D721Med (cell line): ENCODE data around the gene SHH.

Experiments
- DNase-seq: peaks from one replicate; pipeline ENCODE4 v3.0.0; 2011; ENCODE audit warnings: low spot score; ENCODE audit not compliant: insufficient read length
- FAIRE-seq: peaks from 2 replicates; lab custom pipeline; 2011; peaks lifted over from hg19 to GRCh38; lab: Jason Lieb, UNC
- TF ChIP-seq, protein P1 (sequence below): IDR thresholded peaks from 2 replicates; pipeline ENCODE4 v1.5.1; 2012; ENCODE audit warnings: mild to moderate bottlenecking, control low read depth; ENCODE audit not compliant: insufficient read depth; ENCODE audit errors: missing control alignments

The SHH gene

DNA sequence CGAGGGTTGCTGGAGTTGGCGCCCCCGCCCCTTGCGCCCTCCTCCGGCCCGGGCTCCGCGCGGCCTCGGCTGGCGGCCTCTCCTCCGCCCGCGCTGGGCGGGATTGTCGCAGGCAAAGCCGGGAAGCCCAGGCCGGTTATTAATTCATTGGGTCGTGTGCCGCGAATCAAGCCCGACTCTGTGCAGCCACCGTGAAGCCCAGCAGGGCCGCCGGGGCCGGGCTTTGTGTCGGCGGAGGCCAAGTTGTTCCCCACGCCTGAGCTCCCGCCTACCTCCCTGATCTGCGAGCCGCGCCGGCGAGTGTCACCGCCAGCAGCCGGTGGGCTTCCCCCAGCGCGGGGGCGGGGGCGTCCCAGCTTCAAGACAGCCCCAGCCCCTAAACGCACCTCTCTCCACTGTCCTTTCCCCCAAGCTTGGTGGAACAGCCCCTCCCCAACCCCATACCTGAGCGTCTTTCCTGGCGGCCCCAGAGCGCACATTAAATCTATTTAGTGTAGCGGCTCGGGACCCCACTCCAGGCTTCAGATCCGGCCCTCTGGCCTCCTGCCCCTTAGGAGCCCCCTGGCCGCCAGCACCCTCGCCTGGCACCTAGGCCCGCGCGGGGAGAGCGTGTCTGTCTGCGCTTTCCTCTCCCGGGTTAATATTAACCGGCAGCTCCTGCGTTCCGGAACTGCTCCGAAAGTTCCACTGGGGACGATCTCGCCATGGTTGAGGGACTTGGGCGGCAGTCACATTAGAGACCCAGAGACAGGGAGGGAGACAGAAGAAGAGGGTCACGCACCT lies 3.5 kb downstream of the SHH start:
- FAIRE-seq, result no peak

DNA sequence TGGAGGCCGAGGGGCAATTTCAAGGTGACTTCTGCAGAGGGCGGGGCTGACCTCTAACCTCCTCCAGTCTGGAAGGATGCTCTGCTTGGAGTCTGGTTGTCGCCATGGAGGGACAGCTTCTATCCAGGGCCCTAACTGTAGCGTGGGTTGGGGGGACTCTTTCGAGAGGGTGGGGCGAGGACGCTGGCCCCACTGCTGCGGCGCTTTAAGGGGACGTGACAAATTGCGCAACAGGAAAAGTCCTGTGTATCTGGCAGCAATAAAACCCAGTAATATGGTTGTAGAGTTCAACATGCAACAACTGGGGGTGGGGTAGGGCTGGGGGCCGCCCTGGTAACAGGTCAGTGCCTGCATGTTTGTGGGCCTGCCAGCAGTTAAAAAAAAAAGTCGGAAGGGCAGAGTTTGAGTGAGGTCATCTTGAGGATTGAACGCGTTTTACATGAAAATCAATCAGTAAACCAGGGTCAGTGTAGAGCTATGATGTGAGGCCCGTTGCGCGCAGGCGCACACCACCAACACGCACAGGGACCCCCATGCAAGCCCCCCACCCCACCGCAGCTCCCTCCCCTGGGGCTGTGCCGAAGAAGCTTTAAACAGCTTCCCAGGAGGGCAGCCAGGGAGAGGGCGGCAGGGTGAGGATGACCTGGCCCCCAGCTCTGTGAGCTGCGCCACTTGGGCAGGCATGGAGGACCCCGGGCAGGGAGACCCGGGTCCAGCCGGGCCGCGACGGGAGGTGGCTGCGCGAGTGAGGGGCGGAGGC lies 4.3 kb downstream of the SHH start:
- TF ChIP-seq, protein P1, sequence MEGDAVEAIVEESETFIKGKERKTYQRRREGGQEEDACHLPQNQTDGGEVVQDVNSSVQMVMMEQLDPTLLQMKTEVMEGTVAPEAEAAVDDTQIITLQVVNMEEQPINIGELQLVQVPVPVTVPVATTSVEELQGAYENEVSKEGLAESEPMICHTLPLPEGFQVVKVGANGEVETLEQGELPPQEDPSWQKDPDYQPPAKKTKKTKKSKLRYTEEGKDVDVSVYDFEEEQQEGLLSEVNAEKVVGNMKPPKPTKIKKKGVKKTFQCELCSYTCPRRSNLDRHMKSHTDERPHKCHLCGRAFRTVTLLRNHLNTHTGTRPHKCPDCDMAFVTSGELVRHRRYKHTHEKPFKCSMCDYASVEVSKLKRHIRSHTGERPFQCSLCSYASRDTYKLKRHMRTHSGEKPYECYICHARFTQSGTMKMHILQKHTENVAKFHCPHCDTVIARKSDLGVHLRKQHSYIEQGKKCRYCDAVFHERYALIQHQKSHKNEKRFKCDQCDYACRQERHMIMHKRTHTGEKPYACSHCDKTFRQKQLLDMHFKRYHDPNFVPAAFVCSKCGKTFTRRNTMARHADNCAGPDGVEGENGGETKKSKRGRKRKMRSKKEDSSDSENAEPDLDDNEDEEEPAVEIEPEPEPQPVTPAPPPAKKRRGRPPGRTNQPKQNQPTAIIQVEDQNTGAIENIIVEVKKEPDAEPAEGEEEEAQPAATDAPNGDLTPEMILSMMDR, result no peak
- DNase-seq (no peak), FAIRE-seq (no peak)

More for the DNA sequence above, 3.5 kb downstream of the SHH start:
- TF ChIP-seq, protein P1, result no peak
- no peak for DNase-seq

DNA sequence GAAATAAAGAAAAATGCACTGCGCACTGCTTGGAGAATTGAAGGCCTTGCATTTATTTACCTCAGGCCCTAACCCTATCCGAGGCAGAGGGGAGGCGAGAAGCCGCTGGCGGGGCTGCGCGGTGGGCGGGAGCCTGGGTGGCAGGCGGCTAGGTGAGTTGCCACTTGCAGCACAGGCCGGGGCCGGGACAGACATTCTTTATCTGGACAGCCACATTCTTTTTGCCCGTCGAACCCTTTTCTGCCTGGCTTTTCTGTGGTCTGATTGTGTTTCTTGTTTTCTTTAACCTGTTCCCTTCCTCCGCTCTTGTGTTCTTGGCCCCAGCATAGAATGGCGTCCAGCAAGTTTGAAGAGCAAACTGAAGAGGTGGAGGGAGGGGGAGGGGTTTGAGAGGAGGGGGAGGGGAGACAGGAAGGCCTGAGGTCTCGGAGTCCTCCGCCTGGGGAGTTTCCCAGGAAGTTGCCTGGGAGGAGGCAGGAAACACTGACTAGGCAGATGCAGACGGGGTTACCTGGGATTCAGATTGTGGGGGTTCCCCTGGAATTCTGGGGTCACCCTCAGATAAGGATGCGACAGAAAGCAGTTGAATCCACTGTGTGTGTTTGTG lies 5.1 kb downstream of the SHH start:
- TF ChIP-seq, protein P1, result no peak
- no peak for FAIRE-seq
- DNase-seq, result no peak

DNA sequence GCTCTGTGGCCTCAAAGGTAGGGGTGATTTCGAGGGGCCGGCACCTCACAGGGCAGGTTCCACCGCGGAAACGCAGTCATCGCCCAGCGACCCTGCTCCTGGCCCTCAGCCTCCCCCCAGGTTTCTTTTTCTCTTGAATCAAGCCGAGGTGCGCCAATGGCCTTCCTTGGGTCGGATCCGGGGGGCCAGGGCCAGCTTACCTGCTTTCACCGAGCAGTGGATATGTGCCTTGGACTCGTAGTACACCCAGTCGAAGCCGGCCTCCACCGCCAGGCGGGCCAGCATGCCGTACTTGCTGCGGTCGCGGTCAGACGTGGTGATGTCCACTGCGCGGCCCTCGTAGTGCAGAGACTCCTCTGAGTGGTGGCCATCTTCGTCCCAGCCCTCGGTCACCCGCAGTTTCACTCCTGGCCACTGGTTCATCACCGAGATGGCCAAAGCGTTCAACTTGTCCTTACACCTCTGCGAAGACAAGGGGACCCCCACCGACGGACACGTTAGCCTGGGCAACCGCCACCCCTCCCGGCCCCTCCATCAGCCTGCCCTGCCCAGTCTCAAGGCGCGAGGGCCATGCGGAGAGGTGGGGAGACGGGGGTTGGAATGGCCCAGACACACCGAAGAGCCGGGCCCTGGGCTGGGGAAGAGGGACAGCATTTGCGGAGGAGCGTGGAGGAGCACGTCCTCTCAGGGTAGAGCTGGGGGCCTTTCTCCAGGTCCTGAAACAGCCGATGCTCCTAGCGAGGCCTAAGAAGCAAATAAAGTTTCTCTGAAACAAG lies 6.0 kb downstream of the SHH start:
- no peak for FAIRE-seq

DNA sequence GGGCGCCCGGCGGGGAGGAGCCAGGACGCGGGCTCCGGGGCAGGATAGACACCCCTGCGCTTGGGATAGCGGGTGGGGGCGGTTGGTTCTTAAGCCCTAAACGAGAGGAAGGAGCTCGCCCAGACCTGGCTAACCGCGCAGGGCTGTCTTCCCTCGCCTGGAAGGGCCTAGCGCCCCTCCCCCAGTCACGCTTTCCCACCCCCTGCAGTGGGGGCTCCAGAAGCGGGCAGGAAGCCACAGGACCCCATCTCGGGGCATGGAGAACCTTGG lies 6.5 kb downstream of the SHH start:
- DNase-seq (no peak), FAIRE-seq (no peak)
- TF ChIP-seq, protein P1, result no peak

More for the DNA sequence above, 6.0 kb downstream of the SHH start:
- TF ChIP-seq, protein P1, result no peak
- DNase-seq, result no peak

DNA sequence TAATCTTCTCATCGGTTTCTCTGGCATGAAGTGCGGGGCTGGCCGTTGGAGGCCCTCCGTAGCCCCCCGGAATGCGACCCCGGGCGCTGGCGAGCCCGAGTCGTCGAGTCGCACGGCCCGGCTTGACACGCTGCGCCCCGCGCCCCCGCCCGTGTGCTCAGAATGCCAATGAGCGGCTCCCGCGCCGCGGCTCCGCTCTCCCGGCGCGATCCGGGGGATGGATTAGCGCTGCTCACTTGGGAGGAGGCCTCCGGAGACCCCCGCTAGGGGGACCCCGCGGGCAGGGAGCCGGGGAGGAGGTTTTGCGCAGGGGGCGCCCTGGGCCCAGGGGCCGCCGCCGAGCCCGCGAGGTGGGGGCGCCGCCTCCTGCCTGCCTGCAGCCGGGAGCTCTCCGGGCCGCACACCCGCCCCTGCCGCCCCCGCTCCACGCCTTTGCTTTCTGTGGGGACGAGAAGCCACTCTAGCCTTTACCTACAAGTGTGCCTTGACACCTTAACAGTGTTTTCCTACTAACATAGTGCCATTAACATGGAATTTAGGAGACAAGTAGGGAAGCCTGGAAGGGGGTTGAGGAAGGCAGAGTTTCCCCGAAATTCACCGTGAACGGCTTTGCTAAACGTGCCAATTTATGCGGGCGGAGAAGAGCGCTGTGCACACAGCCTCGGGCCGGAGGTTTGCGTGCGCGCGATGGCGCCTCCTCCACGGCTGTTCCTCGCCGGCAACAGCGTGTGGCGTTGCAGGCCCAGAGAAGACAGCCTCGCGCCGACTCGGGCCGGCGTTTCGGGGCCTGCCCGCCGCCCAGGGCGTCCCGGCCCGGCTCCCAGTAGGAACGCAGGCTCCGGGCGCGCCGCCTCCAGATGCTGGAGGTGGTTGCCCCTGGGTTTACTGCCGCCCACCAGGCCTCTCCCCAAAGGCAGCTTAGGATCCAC lies 7.1 kb downstream of the SHH start:
- TF ChIP-seq, protein P1, result peak; percentile 42
- FAIRE-seq, result no peak
- peak; percentile 95 for DNase-seq
